ENCODE measurements around the gene OLFML1.

OLFML1 gene

GRCh38 chr11:7501251-7501650, 15.9 kb downstream of the OLFML1 start:
- Histone ChIP-seq H3K27me3 (replicated peaks; ENCODE audit: control insufficient read depth, insufficient read depth, low read length) (no peaks in the 10 kb centered on the region), H3K36me3 (ENCODE audit: control insufficient read depth, insufficient read depth, low read length) (no peaks in the 10 kb centered on the region; the same call in 1 of the 2 replicates), H3K4me3 (replicated peaks; ENCODE audit: low read depth, low read length) (no peak overlapping the region)
- no peak for TF ChIP-seq CTCF (IDR thresholded peaks at IDR 0.05; ENCODE audit: insufficient read depth, low read length, poor library complexity, severe bottlenecking)
- DNase-seq (ENCODE audit: extremely low read depth, insufficient read length): no peak

GRCh38 chr11:7501894-7502293, 16.6 kb downstream of the OLFML1 start:
- H3K4me3 ChIP-seq (replicated peaks; ENCODE audit: low read depth, low read length): no peak overlapping the region
- no peaks in the 10 kb centered on the region; the same call in 1 of the 2 replicates for H3K36me3 ChIP-seq (ENCODE audit: control insufficient read depth, insufficient read depth, low read length)
- TF ChIP-seq CTCF (IDR thresholded peaks at IDR 0.05; ENCODE audit: insufficient read depth, low read length, poor library complexity, severe bottlenecking): no peak
- no peak for DNase-seq (ENCODE audit: extremely low read depth, insufficient read length)
- H3K27me3 ChIP-seq (replicated peaks; ENCODE audit: control insufficient read depth, insufficient read depth, low read length): no peaks in the 10 kb centered on the region

GRCh38 chr11:7506243-7506642, 20.9 kb downstream of the OLFML1 start:
- H3K4me3 ChIP-seq (replicated peaks; ENCODE audit: low read depth, low read length): no peak overlapping the region
- no peak for DNase-seq (ENCODE audit: extremely low read depth, insufficient read length)
- no peaks in the 10 kb centered on the region for H3K27me3 ChIP-seq (replicated peaks; ENCODE audit: control insufficient read depth, insufficient read depth, low read length)
- H3K36me3 ChIP-seq (ENCODE audit: control insufficient read depth, insufficient read depth, low read length): no peaks in the 10 kb centered on the region
- TF ChIP-seq CTCF (IDR thresholded peaks at IDR 0.05; ENCODE audit: insufficient read depth, low read length, poor library complexity, severe bottlenecking): no peak

GRCh38 chr11:7508087-7508486, 22.8 kb downstream of the OLFML1 start:
- TF ChIP-seq CTCF (IDR thresholded peaks at IDR 0.05; ENCODE audit: insufficient read depth, low read length, poor library complexity, severe bottlenecking): no peak
- H3K4me3 ChIP-seq (replicated peaks; ENCODE audit: low read depth, low read length): no peak overlapping the region
- H3K36me3 ChIP-seq (ENCODE audit: control insufficient read depth, insufficient read depth, low read length): no peaks in the 10 kb centered on the region
- no peaks in the 10 kb centered on the region for H3K27me3 ChIP-seq (replicated peaks; ENCODE audit: control insufficient read depth, insufficient read depth, low read length)
- DNase-seq (ENCODE audit: extremely low read depth, insufficient read length): no peak

- no peak for TF ChIP-seq CTCF (IDR thresholded peaks at IDR 0.05; ENCODE audit: insufficient read depth, low read length, poor library complexity, severe bottlenecking)
- no peaks in the 10 kb centered on the region for H3K36me3 ChIP-seq (ENCODE audit: control insufficient read depth, insufficient read depth, low read length)
- no peaks in the 10 kb centered on the region for H3K27me3 ChIP-seq (replicated peaks; ENCODE audit: control insufficient read depth, insufficient read depth, low read length)
- no peak for DNase-seq (ENCODE audit: extremely low read depth, insufficient read length)
- H3K4me3 ChIP-seq (replicated peaks; ENCODE audit: low read depth, low read length): no peak overlapping the region
Measured at GRCh38 chr11:7509966-7510365, 24.7 kb downstream of the OLFML1 start.

GRCh38 chr11:7511401-7511800, 26.1 kb downstream of the OLFML1 start:
- no peaks in the 10 kb centered on the region for H3K27me3 ChIP-seq (replicated peaks; ENCODE audit: control insufficient read depth, insufficient read depth, low read length)
- DNase-seq (ENCODE audit: extremely low read depth, insufficient read length): no peak
- no peaks in the 10 kb centered on the region for H3K36me3 ChIP-seq (ENCODE audit: control insufficient read depth, insufficient read depth, low read length)
- TF ChIP-seq CTCF (IDR thresholded peaks at IDR 0.05; ENCODE audit: insufficient read depth, low read length, poor library complexity, severe bottlenecking): no peak
- no peak overlapping the region for H3K4me3 ChIP-seq (replicated peaks; ENCODE audit: low read depth, low read length)
